OCI-LY3 (cell line): ENCODE measurements around the gene FRMD4A.

Experiments used
- H2AFZ ChIP-seq: fragments of 200-600, 300-600 bp; shearing (Covaris generic); 2 replicates; pipeline ENCODE4 v1.6.0; 2014; ENCODE audit warnings: antibody characterized with exemption, low read depth, low read length
- H3K27ac ChIP-seq: fragments of 200-600, 300-600 bp; sonication (generic); 2 replicates; pipeline ENCODE4 v1.5.1; 2014; ENCODE audit warnings: mild to moderate bottlenecking, low read length, moderate library complexity, mixed read lengths
- H3K27me3 ChIP-seq: fragments of 200-600, 300-600 bp; sonication (generic); 2 replicates; pipeline ENCODE4 v1.6.1; 2014; ENCODE audit warnings: low read depth, low read length, mixed read lengths
- H3K36me3 ChIP-seq: fragments of 200-600, 300-600 bp; sonication (generic); replicated peaks from 2 replicates; pipeline ENCODE3; 2014; ENCODE audit warnings: low read depth, low read length, mixed read lengths
- H3K4me1 ChIP-seq: fragments of 300-600, 200-600 bp; sonication (generic); 2 replicates; pipeline ENCODE4 v1.6.1; 2014; ENCODE audit warnings: low read length, mixed read lengths
- H3K4me2 ChIP-seq: fragments of 200-600, 300-600 bp; sonication (generic); 2 replicates; pipeline ENCODE4 v1.6.1; 2014; ENCODE audit warnings: low read length, mixed read lengths
- H3K4me3 ChIP-seq: fragments of 300-600, 200-600 bp; sonication (generic); 2 replicates; pipeline ENCODE4 v1.5.1; 2014; ENCODE audit warnings: antibody characterized with exemption, mild to moderate bottlenecking, low read length, moderate library complexity
- H3K79me2 ChIP-seq: fragments of 300-600, 200-600 bp; shearing (Covaris generic); 2 replicates; pipeline ENCODE4 v1.6.1; 2014; ENCODE audit warnings: mild to moderate bottlenecking, low read length, mixed read lengths
- H3K9ac ChIP-seq: fragments of 300-600, 200-600 bp; shearing (Covaris generic); 2 replicates; pipeline ENCODE4 v1.6.0; 2014; ENCODE audit warnings: mild to moderate bottlenecking, low read length, moderate library complexity
- H3K9me3 ChIP-seq: fragments of 200-600, 300-600 bp; shearing (Covaris generic); 2 replicates; pipeline ENCODE4 v1.6.1; 2014; ENCODE audit warnings: low read length, mixed read lengths; ENCODE audit not compliant: insufficient read depth
- H4K20me1 ChIP-seq: fragments of 200-600, 300-600 bp; sonication (generic); 2 replicates; pipeline ENCODE4 v1.6.1; 2016; ENCODE audit warnings: low read length, mixed read lengths; ENCODE audit not compliant: insufficient read depth
- EZH2phosphoT487 ChIP-seq: fragments of 200-600 bp; shearing (Covaris generic); IDR thresholded peaks from 2 replicates; pipeline ENCODE4 v1.6.1; 2018; ENCODE audit warnings: antibody characterized with exemption, mixed run types, low read depth
- TF ChIP-seq, protein P1 (sequence below): fragments of 200-600, 300-600 bp; sonication (generic); IDR thresholded peaks from 2 replicates; pipeline ENCODE4 v1.5.1; 2014; ENCODE audit warnings: antibody characterized with exemption, low read length, low read depth

The FRMD4A gene

DNA sequence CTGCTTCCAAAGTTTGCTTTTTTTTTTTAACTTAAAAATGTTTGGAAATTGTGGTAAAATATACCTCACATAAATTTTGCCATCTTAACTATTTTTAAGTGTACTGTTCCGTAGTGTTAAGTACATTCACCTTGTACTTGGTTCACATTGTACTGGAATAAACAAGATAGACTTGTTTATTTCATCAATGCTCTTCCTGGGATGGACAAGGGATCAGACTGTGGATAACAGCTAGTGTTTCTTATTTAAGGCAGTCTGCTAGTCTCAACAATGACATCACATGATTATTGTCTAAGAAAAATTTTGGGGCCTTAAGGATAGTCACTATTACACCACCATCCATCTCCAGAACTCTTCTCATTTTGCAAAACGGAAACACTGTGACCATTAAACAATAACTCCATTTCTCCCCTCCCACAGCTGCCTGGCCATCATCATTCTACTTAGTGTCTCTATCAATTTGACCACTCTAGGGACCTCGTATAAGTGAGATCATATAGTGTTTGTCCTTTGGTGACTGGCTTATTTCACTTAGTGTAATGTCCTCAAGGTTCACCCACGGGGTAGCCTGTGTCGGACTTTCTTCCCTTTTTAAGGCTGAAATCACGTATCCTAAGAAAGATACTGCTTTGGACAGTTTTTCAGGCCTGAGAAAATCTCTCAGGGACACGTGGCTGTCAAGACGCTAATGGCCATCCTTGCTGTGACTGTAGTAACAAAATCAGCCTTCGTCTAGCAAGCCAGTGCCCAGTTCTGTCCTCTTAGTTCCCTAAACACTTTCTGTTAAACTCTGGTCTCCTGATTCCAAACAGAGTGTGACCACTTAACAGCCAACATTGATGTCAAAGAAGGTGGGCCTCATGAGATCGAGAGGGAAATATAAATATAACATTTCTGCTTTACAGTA, 305.2 kb downstream of the FRMD4A start:
- H3K36me3 ChIP-seq, result no peaks in the 10 kb centered on the region
- H3K27me3 ChIP-seq, result peaks cover 24% of the 10 kb centered on the region
- 0 out of 2 replicates have a peak overlapping the region, but pooled peaks have one; percentile 67 for H3K4me3 ChIP-seq
- TF ChIP-seq EZH2phosphoT487, result no peak
- TF ChIP-seq, protein P1, sequence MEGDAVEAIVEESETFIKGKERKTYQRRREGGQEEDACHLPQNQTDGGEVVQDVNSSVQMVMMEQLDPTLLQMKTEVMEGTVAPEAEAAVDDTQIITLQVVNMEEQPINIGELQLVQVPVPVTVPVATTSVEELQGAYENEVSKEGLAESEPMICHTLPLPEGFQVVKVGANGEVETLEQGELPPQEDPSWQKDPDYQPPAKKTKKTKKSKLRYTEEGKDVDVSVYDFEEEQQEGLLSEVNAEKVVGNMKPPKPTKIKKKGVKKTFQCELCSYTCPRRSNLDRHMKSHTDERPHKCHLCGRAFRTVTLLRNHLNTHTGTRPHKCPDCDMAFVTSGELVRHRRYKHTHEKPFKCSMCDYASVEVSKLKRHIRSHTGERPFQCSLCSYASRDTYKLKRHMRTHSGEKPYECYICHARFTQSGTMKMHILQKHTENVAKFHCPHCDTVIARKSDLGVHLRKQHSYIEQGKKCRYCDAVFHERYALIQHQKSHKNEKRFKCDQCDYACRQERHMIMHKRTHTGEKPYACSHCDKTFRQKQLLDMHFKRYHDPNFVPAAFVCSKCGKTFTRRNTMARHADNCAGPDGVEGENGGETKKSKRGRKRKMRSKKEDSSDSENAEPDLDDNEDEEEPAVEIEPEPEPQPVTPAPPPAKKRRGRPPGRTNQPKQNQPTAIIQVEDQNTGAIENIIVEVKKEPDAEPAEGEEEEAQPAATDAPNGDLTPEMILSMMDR, result no peak
- H3K4me1 ChIP-seq, result peaks cover 26% of the 10 kb centered on the region
- H2AFZ ChIP-seq, result no peak overlapping the region
- H3K27ac ChIP-seq, result no peak overlapping the region
- no peaks in the 10 kb centered on the region for H4K20me1 ChIP-seq
- H3K4me2 ChIP-seq, result peak overlapping the region; percentile 81
- H3K9me3 ChIP-seq, result no peaks in the 10 kb centered on the region
- no peak overlapping the region for H3K9ac ChIP-seq
- H3K79me2 ChIP-seq, result no peaks in the 10 kb centered on the region

GRCh38 chr10:14024329-14025202, 306.2 kb downstream of the FRMD4A start:
- H3K4me3 ChIP-seq, result peak overlapping the region; percentile 67
- peak overlapping the region; percentile 42 for H2AFZ ChIP-seq
- H3K27ac ChIP-seq, result no peak overlapping the region

DNA sequence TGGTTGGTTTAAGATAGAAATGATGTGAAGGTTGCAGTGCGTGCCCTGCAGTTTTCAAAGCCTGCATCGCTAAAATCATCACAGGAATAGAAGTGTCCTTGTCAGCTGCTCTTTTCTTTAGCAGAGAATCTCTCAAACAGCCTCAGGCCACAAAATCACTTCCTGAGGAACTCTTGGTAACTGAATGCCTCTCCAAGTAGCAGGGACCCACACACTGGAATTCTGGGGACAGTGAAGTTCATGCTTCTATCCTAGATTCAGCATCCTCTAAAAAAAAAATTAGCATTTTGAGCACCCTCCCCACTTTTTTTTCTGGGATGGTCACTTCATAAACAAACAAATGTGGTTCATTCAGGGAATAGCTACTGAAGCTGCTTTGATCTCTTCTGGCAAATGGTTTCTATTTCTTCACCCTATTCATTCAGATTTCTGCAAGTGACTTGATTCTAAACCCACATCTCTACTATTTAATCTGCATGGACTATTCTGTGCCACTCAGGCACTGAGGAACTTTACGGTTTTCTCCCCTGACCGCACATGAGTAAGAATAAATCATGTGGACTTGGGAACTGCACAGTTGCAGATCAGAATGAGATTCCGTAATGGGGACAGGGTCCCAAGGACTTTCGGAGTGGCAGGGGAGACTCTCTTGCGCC, 306.9 kb downstream of the FRMD4A start:
- peak overlapping the region; percentile 81 for H3K4me2 ChIP-seq
- H3K9ac ChIP-seq, result no peak overlapping the region

More at GRCh38 chr10:14024329-14025202, 306.2 kb downstream of the FRMD4A start:
- Histone ChIP-seq H3K4me2 (peak overlapping the region; percentile 81), H3K4me1 (peaks cover 34% of the 10 kb centered on the region), H3K9ac (no peak overlapping the region; the same call in 1 of the 2 replicates), H3K36me3 (no peaks in the 10 kb centered on the region), H4K20me1 (no peaks in the 10 kb centered on the region), H3K9me3 (no peaks in the 10 kb centered on the region), H3K27me3 (peaks cover 19% of the 10 kb centered on the region; the same call in 1 of the 2 replicates), H3K79me2 (no peaks in the 10 kb centered on the region)
- TF ChIP-seq, protein P1, result no peak
- no peak for TF ChIP-seq EZH2phosphoT487

More for the DNA sequence above, 306.9 kb downstream of the FRMD4A start:
- Histone ChIP-seq H3K36me3 (no peaks in the 10 kb centered on the region), H4K20me1 (no peaks in the 10 kb centered on the region), H2AFZ (no peak overlapping the region), H3K27me3 (peaks cover 17% of the 10 kb centered on the region; the same call in 1 of the 2 replicates), H3K27ac (no peak overlapping the region), H3K4me1 (peaks cover 34% of the 10 kb centered on the region), H3K9me3 (no peaks in the 10 kb centered on the region), H3K79me2 (no peaks in the 10 kb centered on the region), H3K4me3 (peak overlapping the region; percentile 67; the same call in 1 of the 2 replicates)
- TF ChIP-seq, protein P1, result no peak
- no peak for TF ChIP-seq EZH2phosphoT487
